Measurements from ENCODE around the gene KRTAP4-11. TPM values are rescaled to one million over a fixed set of nuclear protein-coding genes. Genes with fewer than 3 reads are reported as not detected.
"Not testable (repeated sequence)": the region's sequence is repeated elsewhere in the genome, so short reads cannot be mapped to it uniquely, and the experiment has no call there.

KRTAP4-11 gene
- total RNA-seq: not detected

DNA sequence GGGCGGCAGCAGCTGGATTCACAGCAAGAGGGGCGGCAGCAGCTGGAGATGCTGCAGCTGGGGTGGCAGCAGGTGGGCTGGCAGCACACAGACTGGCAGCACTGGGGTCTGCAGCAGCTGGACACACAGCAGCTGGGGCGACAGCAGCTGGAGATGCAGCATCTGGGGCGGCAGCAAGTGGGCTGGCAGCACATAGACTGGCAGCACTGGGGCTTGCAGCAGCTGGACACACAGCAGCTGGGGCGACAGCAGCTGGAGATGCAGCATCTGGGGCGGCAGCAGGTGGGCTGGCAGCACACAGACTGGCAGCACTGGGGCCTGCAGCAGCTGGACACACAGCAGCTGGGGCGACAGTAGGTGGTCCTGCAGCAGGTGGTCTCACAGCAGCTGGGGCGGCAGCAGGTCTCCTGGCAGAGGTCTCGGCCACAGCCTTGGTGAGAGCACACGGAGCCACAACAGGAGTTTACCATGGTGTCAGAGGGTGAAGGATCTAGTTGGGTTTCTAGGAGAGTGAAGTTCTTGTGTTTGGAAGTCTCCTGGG lies at the start of gene KRTAP4-11:
Gene KRTAP4-11 (minus strand): TSS at position 528 of the 541 bp plus-strand sequence. CDS start 58 bp downstream, at position 470.
- H3K4me1 Mint-ChIP-seq, H3K36me3 Mint-ChIP-seq, POLR2A ChIA-PET: not testable (repeated sequence)

DNA sequence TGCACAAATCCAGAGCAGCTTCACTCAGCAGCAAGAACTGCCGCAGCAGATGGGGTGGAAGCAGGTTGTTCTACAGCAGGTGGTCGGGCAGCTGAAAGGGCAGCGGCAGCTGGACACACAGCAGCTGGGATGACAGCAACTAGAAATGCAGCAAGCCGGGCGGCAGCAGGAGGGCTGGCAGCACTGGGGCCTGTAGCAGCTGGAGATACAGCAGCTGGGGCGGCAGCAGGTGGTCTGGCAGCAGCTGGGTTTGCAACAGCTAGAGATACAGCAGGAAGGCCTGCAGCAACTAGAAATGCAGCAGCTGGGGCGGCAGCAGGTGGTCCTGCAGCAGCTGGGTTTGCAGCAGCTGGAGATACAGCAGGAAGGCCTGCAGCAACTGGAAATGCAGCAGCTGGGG lies 49.4 kb upstream of the KRTAP4-11 start:
- Mint-ChIP-seq H3K27me3 (no peaks in the 10 kb centered on the region), H3K36me3 (no peaks in the 10 kb centered on the region), H3K4me3 (no peak overlapping the region), H3K9me3 (no peaks in the 10 kb centered on the region), H3K4me1 (no peaks in the 10 kb centered on the region), H3K27ac (peak overlapping the region; percentile 55)
- ATAC-seq (ENCODE audit: low read depth): no peak
- DNase-seq: no peak
- POLR2A ChIA-PET: no interaction called here

More for the DNA sequence above, at the start of gene KRTAP4-11:
- ATAC-seq (ENCODE audit: low read depth); H3K4me3 Mint-ChIP-seq; DNase-seq; H3K27ac Mint-ChIP-seq; H3K9me3 Mint-ChIP-seq; H3K27me3 Mint-ChIP-seq: not testable (repeated sequence)

- POLR2A ChIA-PET: no interaction called here
- DNase-seq (no peak), ATAC-seq (ENCODE audit: low read depth) (no peak)
- Mint-ChIP-seq H3K9me3 (no peaks in the 10 kb centered on the region), H3K4me1 (no peaks in the 10 kb centered on the region), H3K27me3 (no peaks in the 10 kb centered on the region), H3K4me3 (no peak overlapping the region), H3K27ac (no peak overlapping the region), H3K36me3 (no peaks in the 10 kb centered on the region)
Observed at GRCh38 chr17:41163828-41164227, 45.7 kb upstream of the KRTAP4-11 start.

DNA sequence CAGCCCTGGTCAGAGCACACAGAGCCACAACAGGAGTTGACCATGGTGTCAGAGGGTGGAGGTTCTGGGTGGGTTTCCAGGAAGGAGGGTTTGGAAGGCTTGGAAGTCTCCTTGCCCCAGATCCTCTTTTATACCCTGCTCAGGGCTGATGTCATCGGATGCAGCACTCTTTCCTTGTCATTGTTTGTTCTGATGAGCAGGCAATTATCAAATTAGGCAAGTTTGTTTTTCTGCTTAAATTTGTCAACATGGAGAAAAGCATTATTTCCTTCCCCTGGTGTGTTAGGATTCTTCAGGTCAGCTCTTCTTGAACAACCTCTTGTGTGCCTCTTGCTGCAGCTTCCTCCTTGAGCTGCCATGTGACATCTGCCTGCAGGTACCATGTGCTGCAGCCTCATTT lies 42.5 kb upstream of the KRTAP4-11 start, which contains the start of gene KRTAP4-4:
Gene KRTAP4-4 (minus strand): TSS at position 101 of the 400 bp plus-strand sequence. CDS start 57 bp downstream, at position 44.
- Mint-ChIP-seq H3K4me3 (no peak within 1 kb of the TSS), H3K4me1 (no peaks in the 10 kb centered on the region), H3K9me3 (no peaks in the 10 kb centered on the region), H3K27ac (no peak within 1 kb of the TSS), H3K36me3 (no peaks in the 10 kb centered on the region), H3K27me3 (no peaks in the 10 kb centered on the region)
- POLR2A ChIA-PET: no interaction called here
- ATAC-seq (ENCODE audit: low read depth) (no peak), DNase-seq (no peak)

DNA sequence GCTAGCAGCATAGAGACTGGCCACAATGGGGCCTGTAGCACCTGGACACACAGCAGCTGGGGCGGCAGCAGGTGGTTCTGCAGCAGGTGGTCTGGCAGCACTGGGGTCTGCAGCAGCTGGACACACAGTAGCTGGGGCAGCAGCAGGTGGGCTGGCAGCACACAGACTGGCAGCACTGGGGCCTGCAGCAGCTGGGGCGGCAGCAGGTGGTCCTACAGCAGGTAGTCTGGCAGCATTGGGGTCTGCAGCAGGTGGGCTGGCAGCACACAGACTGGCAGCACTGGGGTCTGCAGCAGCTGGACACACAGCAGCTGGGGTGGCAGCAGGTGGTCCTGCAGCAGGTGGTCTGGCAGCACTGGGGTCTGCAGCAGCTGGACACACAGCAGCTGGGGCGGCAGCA lies 42.0 kb upstream of the KRTAP4-11 start:
- H3K4me3 Mint-ChIP-seq; H3K27me3 Mint-ChIP-seq; DNase-seq; ATAC-seq (ENCODE audit: low read depth); H3K4me1 Mint-ChIP-seq; H3K36me3 Mint-ChIP-seq; POLR2A ChIA-PET; H3K9me3 Mint-ChIP-seq; H3K27ac Mint-ChIP-seq: not testable (repeated sequence)

DNA sequence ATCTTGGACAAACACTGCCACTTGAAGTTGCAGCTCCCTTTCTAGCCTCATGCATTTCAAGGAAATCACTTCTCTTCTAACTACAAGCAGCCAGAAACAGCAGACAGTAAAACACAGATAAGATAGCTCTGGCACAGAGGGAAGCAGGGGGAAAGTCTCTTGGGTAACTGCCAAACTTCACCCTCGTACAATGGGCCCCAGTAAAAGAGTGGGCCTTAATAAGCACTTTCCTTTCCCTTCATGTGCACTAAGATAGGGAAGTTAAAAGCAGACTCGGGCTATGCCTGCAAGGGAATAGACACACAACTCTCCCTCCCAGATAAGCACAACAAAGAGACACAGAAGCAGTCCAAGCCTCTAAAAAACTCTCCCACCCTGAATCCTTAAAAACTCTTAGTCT lies 35.7 kb upstream of the KRTAP4-11 start:
- DNase-seq: no peak
- POLR2A ChIA-PET: no interaction called here
- H3K27me3 Mint-ChIP-seq: no peaks in the 10 kb centered on the region
- no peak overlapping the region for H3K27ac Mint-ChIP-seq
- no peak for ATAC-seq (ENCODE audit: low read depth)
- no peaks in the 10 kb centered on the region for H3K36me3 Mint-ChIP-seq
- H3K4me1 Mint-ChIP-seq: no peaks in the 10 kb centered on the region
- no peaks in the 10 kb centered on the region for H3K9me3 Mint-ChIP-seq
- no peak overlapping the region for H3K4me3 Mint-ChIP-seq

DNA sequence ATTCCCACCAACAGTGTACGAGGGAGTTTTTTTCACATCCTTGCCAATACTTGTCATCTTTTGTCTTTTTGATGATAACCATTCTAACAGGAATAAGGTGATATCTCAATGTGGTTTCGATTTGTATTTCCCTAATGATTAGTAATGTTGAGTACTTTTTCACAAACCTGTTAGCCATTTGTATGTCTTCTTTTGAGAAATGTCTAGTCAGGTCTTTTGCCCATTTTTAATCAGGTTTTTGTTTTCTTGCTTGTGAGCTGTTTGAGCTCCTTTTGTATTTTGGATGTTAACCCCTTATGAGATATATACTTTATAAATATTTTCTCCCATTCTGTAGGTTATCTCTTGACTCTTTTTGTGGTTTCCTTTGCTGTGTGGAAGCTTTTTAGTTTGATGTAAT lies 33.4 kb upstream of the KRTAP4-11 start:
- Mint-ChIP-seq H3K9me3 (no peaks in the 10 kb centered on the region), H3K27me3 (no peaks in the 10 kb centered on the region), H3K4me3 (no peak overlapping the region), H3K36me3 (no peaks in the 10 kb centered on the region), H3K27ac (no peak overlapping the region), H3K4me1 (no peaks in the 10 kb centered on the region)
- no peak for DNase-seq
- ATAC-seq (ENCODE audit: low read depth): no peak
- POLR2A ChIA-PET: no interaction called here

- H3K27me3 Mint-ChIP-seq: peaks cover 2% of the 10 kb centered on the region
- H3K4me3 Mint-ChIP-seq: no peak overlapping the region
- H3K27ac Mint-ChIP-seq: no peak overlapping the region
- ATAC-seq (ENCODE audit: low read depth) (no peak), DNase-seq (no peak)
- POLR2A ChIA-PET: no interaction called here
- no peaks in the 10 kb centered on the region for H3K9me3 Mint-ChIP-seq
- H3K4me1 Mint-ChIP-seq: no peaks in the 10 kb centered on the region
- no peaks in the 10 kb centered on the region for H3K36me3 Mint-ChIP-seq
Observed at GRCh38 chr17:41150026-41150425, 31.9 kb upstream of the KRTAP4-11 start.

DNA sequence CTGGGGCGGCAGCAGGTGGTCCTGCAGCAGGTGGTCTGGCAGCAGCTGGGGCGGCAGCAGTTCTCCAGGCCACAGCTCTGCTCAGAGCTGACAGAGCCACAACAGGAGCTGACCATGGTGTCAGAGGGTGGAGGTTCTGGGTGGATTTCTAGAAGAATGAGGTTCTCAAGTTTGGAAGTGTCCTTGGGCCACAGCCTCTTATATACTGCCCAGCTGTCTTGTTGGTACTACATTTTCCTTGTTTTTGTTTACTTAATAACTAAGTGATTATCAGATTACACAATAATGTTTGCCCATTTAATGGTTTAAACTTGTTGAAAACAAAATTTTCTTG lies 31.4 kb upstream of the KRTAP4-11 start, which contains the start of gene KRTAP4-5:
Gene KRTAP4-5 (minus strand): TSS at position 174 of the 334 bp plus-strand sequence. CDS start 58 bp downstream, at position 116.
- ATAC-seq (ENCODE audit: low read depth) (no peak), DNase-seq (no peak)
- Mint-ChIP-seq H3K27me3 (peaks cover 2% of the 10 kb centered on the region), H3K36me3 (no peaks in the 10 kb centered on the region), H3K4me3 (no peak within 1 kb of the TSS), H3K27ac (no peak within 1 kb of the TSS), H3K4me1 (no peaks in the 10 kb centered on the region), H3K9me3 (no peaks in the 10 kb centered on the region)
- POLR2A ChIA-PET: no interaction called here

- H3K36me3 Mint-ChIP-seq; DNase-seq; H3K27me3 Mint-ChIP-seq; H3K9me3 Mint-ChIP-seq; H3K27ac Mint-ChIP-seq; H3K4me1 Mint-ChIP-seq; H3K4me3 Mint-ChIP-seq; ATAC-seq (ENCODE audit: low read depth); POLR2A ChIA-PET: not testable (repeated sequence)
Observed at GRCh38 chr17:41148971-41149651, 30.9 kb upstream of the KRTAP4-11 start.

GRCh38 chr17:41147531-41148204 lies 29.5 kb upstream of the KRTAP4-11 start:
- POLR2A ChIA-PET: no interaction called here
- Mint-ChIP-seq H3K4me3 (no peak overlapping the region), H3K4me1 (no peaks in the 10 kb centered on the region), H3K36me3 (peaks cover 3% of the 10 kb centered on the region), H3K27me3 (peaks cover 2% of the 10 kb centered on the region), H3K9me3 (peaks cover 11% of the 10 kb centered on the region), H3K27ac (no peak overlapping the region)
- ATAC-seq (ENCODE audit: low read depth): no peak
- DNase-seq: no peak

DNA sequence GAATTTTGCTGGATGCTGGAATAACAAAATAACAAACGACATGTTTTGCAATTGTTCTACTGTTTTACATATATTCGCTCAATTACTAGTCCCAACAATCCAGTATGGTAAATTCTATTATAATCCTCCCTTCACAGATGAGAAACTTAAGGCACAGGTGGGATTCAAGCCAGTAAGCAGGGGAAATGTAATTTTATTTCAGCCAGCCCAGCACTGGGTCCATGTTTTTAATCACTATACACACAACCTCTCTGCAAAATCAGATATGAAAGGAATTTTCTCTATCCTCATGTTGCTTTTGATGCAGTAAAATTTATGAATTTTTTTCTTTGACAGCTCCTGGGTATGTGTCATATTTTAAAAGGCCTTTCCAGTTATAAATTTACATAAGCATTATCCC lies 27.1 kb upstream of the KRTAP4-11 start:
- Mint-ChIP-seq H3K27me3 (peaks cover 2% of the 10 kb centered on the region), H3K27ac (no peak overlapping the region), H3K4me3 (no peak overlapping the region), H3K4me1 (no peaks in the 10 kb centered on the region), H3K9me3 (peaks cover 21% of the 10 kb centered on the region), H3K36me3 (peaks cover 5% of the 10 kb centered on the region)
- ATAC-seq (ENCODE audit: low read depth): no peak
- POLR2A ChIA-PET: no interaction called here
- no peak for DNase-seq

DNA sequence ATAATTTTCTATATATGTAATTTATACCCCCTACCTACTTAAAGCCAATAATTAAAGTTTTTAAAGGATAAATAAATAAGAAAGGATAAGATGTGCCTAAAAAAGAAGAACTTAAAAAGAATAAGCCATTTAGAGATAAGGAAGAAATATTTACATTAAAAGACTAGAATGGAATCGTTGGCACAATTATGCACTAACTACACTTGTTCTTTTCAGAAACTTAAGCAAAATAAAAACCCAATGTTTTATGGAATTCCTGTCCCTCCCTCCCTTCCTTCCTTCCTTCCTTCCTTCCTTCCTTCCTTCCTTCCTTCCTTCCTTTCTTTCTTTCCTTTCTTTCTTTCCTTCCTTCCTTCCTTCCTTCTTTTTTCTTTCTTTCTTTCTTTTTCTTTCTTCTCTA lies 26.7 kb upstream of the KRTAP4-11 start:
- DNase-seq (no peak), ATAC-seq (ENCODE audit: low read depth) (no peak)
- Mint-ChIP-seq H3K27me3 (peaks cover 2% of the 10 kb centered on the region), H3K27ac (no peak overlapping the region), H3K4me3 (no peak overlapping the region), H3K9me3 (peaks cover 21% of the 10 kb centered on the region), H3K36me3 (peaks cover 5% of the 10 kb centered on the region), H3K4me1 (no peaks in the 10 kb centered on the region)
- POLR2A ChIA-PET: no interaction called here

- Mint-ChIP-seq H3K27me3 (peaks cover 2% of the 10 kb centered on the region), H3K4me1 (no peaks in the 10 kb centered on the region), H3K27ac (no peak overlapping the region), H3K4me3 (no peak overlapping the region), H3K36me3 (peaks cover 7% of the 10 kb centered on the region), H3K9me3 (peaks cover 29% of the 10 kb centered on the region)
- POLR2A ChIA-PET: no interaction called here
- ATAC-seq (ENCODE audit: low read depth) (no peak), DNase-seq (no peak)
Observed at GRCh38 chr17:41141361-41141760, 23.2 kb upstream of the KRTAP4-11 start.

All from activated naive CD8-positive, alpha-beta T cell treated with anti-CD3 and anti-CD28 coated beads, Interleukin-2, amount 10 ng/mL, durations not matched to agents 7 days and 5 days (primary cell).